RWPE1 (cell line): Measurements from ENCODE around the gene REXO2.

Source experiments
- CTCF ChIA-PET: fragments of 350-600 bp; sonication (Branson Sonifier 250); formaldehyde crosslinking; extraction: SDS; loops from one replicate; lab custom pipeline; 2021; lab: Yijun Ruan, JAX
- POLR2A ChIA-PET: fragments of 400-600 bp; formaldehyde crosslinking; extraction: SDS; loops from one replicate; lab custom pipeline; 2020; ENCODE audit warnings: antibody characterized with exemption; ENCODE audit not compliant: low non-redundant PET; lab: Yijun Ruan, JAX
- DNase-seq: peaks from one replicate; pipeline ENCODE4 v3.0.0; 2012; ENCODE audit warnings: low spot score
- H3K27ac ChIP-seq: fragments of 450-650 bp; 2 replicates; pipeline ENCODE4 v1.5.1; 2017
- CTCF ChIP-seq: fragments of 450-650 bp; conservative IDR thresholded peaks from 2 replicates; pipeline ENCODE4 v1.5.1; 2017; ENCODE audit warnings: low read depth, mild to moderate bottlenecking

REXO2 gene

GRCh38 chr11:114447892-114448291 is 8.6 kb downstream of the REXO2 start:
- TF ChIP-seq CTCF: no peak
- ChIA-PET POLR2A (no interaction called here), CTCF (interaction anchor here (0.5 kb wide), 1 partner anchor 115 kb away, joined by 4 read pairs; no protein-coding TSS in a partner anchor)
- no peak overlapping the region for H3K27ac ChIP-seq
- no peak for DNase-seq

GRCh38 chr11:114448749-114449482 is 9.6 kb downstream of the REXO2 start:
- ChIA-PET POLR2A (no interaction called here), CTCF (no interaction called here)
- no peak for TF ChIP-seq CTCF
- H3K27ac ChIP-seq: no peak overlapping the region
- DNase-seq: no peak

GRCh38 chr11:114449845-114450244 is 10.6 kb downstream of the REXO2 start:
- no peak for TF ChIP-seq CTCF
- DNase-seq: no peak
- CTCF ChIA-PET: no interaction called here
- H3K27ac ChIP-seq: no peak overlapping the region
- POLR2A ChIA-PET: no interaction called here

- no peak overlapping the region for H3K27ac ChIP-seq
- POLR2A ChIA-PET: no interaction called here
- CTCF ChIA-PET: interaction anchor here (0.6 kb wide), 1 partner anchor 10 kb away, joined by 3 read pairs; no protein-coding TSS in a partner anchor
- no peak for DNase-seq
- TF ChIP-seq CTCF: no peak
Observed at GRCh38 chr11:114452399-114452798, 13.1 kb downstream of the REXO2 start.

GRCh38 chr11:114463999-114464398 is 24.7 kb downstream of the REXO2 start:
- no peak for TF ChIP-seq CTCF
- POLR2A ChIA-PET: no interaction called here
- CTCF ChIA-PET: no interaction called here

GRCh38 chr11:114466742-114467141 is 27.5 kb downstream of the REXO2 start:
- DNase-seq: no peak
- no peak for TF ChIP-seq CTCF
- CTCF ChIA-PET: no interaction called here
- POLR2A ChIA-PET: no interaction called here
- H3K27ac ChIP-seq: no peak overlapping the region

More at GRCh38 chr11:114463999-114464398, 24.7 kb downstream of the REXO2 start:
- DNase-seq: no peak
- no peak overlapping the region for H3K27ac ChIP-seq
